ENCODE measurements around the gene DUOX2.

Gene DUOX2

DNA sequence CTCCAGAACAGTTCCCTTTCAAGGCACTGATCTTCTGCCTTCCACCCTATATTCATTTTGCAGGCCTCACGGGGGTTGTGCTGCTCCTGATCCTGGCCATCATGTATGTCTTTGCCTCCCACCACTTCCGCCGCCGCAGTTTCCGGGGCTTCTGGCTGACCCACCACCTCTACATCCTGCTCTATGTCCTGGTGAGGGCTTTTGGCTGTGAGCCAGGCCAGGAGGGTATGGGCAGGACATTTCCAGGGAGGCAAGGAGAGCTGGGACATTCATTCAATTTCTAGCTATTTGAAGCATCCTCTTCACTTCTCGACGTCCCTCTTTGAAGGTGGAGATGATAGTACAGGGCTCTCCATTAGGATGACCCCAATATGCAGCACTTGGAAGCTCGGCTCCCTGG lies 41.8 kb upstream of the DUOX2 start:
- TF ChIP-seq, protein P1, sequence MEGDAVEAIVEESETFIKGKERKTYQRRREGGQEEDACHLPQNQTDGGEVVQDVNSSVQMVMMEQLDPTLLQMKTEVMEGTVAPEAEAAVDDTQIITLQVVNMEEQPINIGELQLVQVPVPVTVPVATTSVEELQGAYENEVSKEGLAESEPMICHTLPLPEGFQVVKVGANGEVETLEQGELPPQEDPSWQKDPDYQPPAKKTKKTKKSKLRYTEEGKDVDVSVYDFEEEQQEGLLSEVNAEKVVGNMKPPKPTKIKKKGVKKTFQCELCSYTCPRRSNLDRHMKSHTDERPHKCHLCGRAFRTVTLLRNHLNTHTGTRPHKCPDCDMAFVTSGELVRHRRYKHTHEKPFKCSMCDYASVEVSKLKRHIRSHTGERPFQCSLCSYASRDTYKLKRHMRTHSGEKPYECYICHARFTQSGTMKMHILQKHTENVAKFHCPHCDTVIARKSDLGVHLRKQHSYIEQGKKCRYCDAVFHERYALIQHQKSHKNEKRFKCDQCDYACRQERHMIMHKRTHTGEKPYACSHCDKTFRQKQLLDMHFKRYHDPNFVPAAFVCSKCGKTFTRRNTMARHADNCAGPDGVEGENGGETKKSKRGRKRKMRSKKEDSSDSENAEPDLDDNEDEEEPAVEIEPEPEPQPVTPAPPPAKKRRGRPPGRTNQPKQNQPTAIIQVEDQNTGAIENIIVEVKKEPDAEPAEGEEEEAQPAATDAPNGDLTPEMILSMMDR (IDR thresholded peaks at IDR 0.05; ENCODE audit: insufficient read depth, missing control alignments): no peak
- no peak for DNase-seq (ENCODE audit: insufficient read length, low spot score)
- FAIRE-seq: no peak

DNA sequence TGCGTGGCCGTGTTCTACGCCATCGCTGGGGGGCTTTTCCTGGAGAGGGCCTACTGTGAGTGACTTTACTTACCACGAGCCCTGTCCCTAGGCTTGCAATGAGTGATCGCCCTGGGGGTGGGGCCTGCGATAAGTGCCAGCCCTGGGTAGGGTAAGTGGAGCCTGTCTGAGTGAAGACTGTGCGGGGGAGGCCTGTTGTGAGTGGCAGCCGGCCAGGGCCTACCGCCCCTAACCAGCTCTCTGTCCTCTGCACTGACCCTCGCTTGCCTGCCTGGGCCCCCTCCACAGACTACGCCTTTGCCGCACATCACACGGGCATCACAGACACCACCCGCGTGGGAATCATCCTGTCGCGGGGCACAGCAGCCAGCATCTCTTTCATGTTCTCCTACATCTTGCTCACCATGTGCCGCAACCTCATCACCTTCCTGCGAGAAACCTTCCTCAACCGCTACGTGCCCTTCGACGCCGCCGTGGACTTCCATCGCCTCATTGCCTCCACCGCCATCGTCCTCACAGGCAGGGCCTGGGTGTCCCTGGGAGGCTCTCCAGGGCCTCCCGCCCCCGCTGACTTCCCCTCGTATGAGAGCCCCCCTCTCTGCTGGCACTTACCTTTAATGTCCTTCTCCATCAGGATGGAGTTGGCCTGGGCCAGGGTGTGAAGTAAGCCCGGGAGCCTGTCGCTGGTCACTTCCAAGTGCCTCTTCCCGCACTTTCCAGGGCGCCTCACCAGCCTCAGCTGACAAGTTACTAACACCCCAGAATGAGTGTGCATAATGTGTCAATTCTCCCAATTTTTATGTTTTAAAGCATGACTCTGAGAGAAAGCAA lies 38.2 kb upstream of the DUOX2 start:
- no peak for DNase-seq (ENCODE audit: insufficient read length, low spot score)
- no peak for FAIRE-seq
- TF ChIP-seq, protein P1 (IDR thresholded peaks at IDR 0.05; ENCODE audit: insufficient read depth, missing control alignments): no peak

DNA sequence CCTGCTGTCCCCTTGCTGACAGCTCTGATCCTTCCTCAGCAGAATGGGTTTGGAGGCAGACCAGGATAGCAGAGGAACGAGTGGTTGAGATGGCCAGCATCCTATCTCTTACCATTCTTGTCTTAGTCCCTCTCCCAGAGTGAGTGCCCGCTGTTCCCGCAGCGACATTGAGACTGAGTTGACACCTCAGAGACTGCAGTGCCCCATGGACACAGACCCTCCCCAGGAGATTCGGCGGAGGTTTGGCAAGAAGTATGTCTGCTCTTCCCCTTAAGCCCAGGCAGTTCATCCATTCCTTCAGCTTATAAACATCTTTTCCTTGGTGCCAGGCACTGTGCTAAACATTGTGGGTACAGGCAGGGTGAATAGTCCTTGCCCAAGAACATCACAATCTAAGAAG lies 37.0 kb upstream of the DUOX2 start:
- TF ChIP-seq, protein P1 (IDR thresholded peaks at IDR 0.05; ENCODE audit: insufficient read depth, missing control alignments): no peak
- DNase-seq (ENCODE audit: insufficient read length, low spot score): no peak
- no peak for FAIRE-seq

DNA sequence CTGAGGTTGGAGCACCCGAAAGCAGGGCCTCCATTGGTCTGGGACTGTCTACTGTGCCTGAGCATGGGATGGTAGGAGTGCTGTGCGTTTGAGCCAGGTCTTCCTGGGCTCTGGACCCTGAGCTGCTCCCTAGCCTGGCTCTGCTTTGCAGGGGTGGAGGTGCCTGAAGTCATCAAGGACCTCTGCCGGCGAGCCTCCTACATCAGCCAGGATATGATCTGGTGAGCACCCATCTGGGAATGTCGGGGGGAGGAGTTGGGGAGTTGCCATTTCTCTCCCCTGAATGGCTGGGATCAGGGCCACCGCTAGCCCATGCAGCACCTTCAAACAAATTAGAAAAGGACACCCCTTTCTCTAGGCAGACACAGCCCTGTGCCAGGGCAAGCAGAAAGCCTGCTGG lies 36.5 kb upstream of the DUOX2 start:
- FAIRE-seq (no peak), DNase-seq (ENCODE audit: insufficient read length, low spot score) (no peak)
- TF ChIP-seq, protein P1 (IDR thresholded peaks at IDR 0.05; ENCODE audit: insufficient read depth, missing control alignments): no peak

DNA sequence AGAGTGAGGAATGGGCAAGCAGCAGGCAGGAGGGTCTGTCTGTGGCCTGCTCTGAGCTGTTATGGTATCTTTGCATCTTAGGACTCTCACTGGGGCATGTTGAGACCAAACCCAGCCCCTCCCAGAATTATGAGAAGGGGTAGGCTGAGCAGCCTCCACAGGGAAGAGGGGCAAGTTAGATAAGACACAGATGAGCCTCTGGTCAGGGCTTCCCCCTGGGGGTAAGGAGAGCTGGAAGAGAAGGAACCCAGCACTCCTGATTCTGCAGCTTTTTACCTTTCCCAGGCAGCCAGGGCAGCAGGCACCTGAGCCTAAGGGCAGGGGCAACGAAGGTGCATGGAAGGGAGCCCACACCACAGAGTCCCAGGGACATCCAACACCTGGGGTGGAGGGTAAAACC lies 35.1 kb upstream of the DUOX2 start:
- TF ChIP-seq, protein P1 (IDR thresholded peaks at IDR 0.05; ENCODE audit: insufficient read depth, missing control alignments): no peak
- DNase-seq (ENCODE audit: insufficient read length, low spot score) (no peak), FAIRE-seq (no peak)

DNA sequence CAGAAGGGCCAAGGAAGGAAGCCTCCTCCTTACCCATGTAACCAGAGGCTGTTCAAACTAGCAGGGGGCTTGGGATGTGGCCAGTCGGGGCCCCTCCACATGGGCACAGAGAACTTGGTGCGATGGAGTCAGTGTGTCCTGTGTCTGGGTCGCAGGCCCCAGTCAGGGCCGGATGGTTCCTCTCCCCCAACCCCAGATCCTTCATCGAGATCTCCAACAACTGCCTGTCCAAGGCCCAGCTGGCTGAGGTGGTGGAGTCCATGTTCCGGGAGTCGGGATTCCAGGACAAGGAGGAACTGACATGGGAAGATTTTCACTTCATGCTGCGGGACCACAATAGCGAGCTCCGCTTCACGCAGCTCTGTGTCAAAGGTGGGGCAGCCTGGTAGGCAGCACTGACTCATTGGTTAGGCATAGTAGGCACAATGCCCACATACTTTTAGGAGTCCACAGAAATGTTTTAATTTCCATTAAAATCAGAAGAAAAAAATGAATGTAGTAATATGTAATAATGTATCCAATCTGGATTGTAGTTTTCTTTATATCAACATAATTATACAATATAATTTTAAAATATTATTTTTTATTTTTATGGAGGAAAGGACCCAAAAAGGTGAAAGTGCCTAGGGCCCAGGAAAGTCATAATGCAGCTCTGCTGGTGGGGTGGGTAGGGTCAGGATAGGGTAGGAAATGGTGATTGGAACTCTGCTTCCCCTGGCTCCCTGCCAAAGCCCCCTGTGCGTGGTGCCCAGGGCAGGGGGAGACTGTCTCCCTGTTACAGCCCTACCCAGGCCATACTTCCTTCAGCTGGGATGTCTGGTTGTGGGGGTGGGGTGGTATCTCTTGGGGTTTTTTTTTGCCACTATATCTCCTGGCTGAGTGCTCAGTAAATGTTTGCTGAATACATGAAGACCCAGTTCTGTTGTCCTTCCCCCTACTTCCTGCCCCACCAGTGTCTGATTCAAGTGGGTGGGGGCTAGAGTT lies 34.4 kb upstream of the DUOX2 start:
- TF ChIP-seq, protein P1 (IDR thresholded peaks at IDR 0.05; ENCODE audit: insufficient read depth, missing control alignments): no peak
- DNase-seq (ENCODE audit: insufficient read length, low spot score) (no peak), FAIRE-seq (no peak)
